Activated CD4-positive, alpha-beta T cell treated with anti-CD3 and anti-CD28 coated beads, Interleukin-10, Interleukin-2, amounts not matched to agents 100 ng/mL and 50 ng/mL, durations not matched to agents 16 hours and 8 hours (primary cell): Measurements from ENCODE around the gene NPR3.

Source experiments
- DNase-seq: peaks from one replicate; pipeline ENCODE4 v3.0.0-alpha.2; 2020

Gene NPR3

GRCh38 chr5:32710550-32711361 is at the start of gene NPR3:
NPR3 (plus strand) TSS chr5:32711321; CDS start chr5:32711777, 456 bp downstream.
- DNase-seq: no peak

- DNase-seq: no peak
Observed at GRCh38 chr5:32664523-32664922, 46.6 kb upstream of the NPR3 start.

- DNase-seq: no peak
Observed at GRCh38 chr5:32668552-32668951, 42.6 kb upstream of the NPR3 start.

GRCh38 chr5:32673272-32673671 is 37.8 kb upstream of the NPR3 start:
- DNase-seq: no peak

GRCh38 chr5:32677023-32677422 is 34.1 kb upstream of the NPR3 start:
- no peak for DNase-seq

GRCh38 chr5:32678472-32678871 is 32.6 kb upstream of the NPR3 start:
- DNase-seq: no peak

- no peak for DNase-seq
Observed at GRCh38 chr5:32679218-32679617, 31.9 kb upstream of the NPR3 start.

GRCh38 chr5:32680183-32680582 is 30.9 kb upstream of the NPR3 start:
- DNase-seq: no peak

- DNase-seq: no peak
Observed at GRCh38 chr5:32683125-32683524, 28.0 kb upstream of the NPR3 start.

GRCh38 chr5:32684260-32684659 is 26.9 kb upstream of the NPR3 start:
- no peak for DNase-seq

- no peak for DNase-seq
Observed at GRCh38 chr5:32686799-32687498, 24.2 kb upstream of the NPR3 start.

- no peak for DNase-seq
Observed at GRCh38 chr5:32687499-32687831, 23.7 kb upstream of the NPR3 start.

GRCh38 chr5:32690153-32690552 is 21.0 kb upstream of the NPR3 start:
- DNase-seq: no peak

- no peak for DNase-seq
Observed at GRCh38 chr5:32690666-32691065, 20.5 kb upstream of the NPR3 start.

GRCh38 chr5:32692036-32692746 is 18.9 kb upstream of the NPR3 start:
- no peak for DNase-seq

- DNase-seq: no peak
Observed at GRCh38 chr5:32703957-32704356, 7.2 kb upstream of the NPR3 start.

GRCh38 chr5:32707418-32707997 is 3.6 kb upstream of the NPR3 start:
- DNase-seq: peak; percentile 13

GRCh38 chr5:32708949-32709348 is 2.2 kb upstream of the NPR3 start:
- no peak for DNase-seq

- DNase-seq: peak; percentile 68
Observed at GRCh38 chr5:32709750-32710549, 1.2 kb upstream of the NPR3 start.

GRCh38 chr5:32711362-32711680 is 200 bp downstream of the NPR3 start:
- DNase-seq: no peak

- DNase-seq: peak; percentile 11
Observed at GRCh38 chr5:32711681-32712480, 760 bp downstream of the NPR3 start.
